IMR-90 (cell line): ENCODE results near the gene RANBP10.

Experiments used
- CTCF ChIP-seq: conservative IDR thresholded peaks from 2 replicates; pipeline ENCODE4 v1.5.1; 2012; ENCODE audit warnings: mild to moderate bottlenecking, low read depth, low read length, improper control_type of control experiment
- FOS ChIP-seq: fragments of 150-350 bp; IDR thresholded peaks from 2 replicates; pipeline ENCODE4 v1.6.1; 2016; ENCODE audit warnings: low read depth, low read length
- MAZ ChIP-seq: IDR thresholded peaks from 2 replicates; pipeline ENCODE4 v1.6.1; 2012; ENCODE audit warnings: low read depth, mild to moderate bottlenecking, low read length, improper control_type of control experiment, moderate library complexity, borderline replicate concordance
- NFE2L2 ChIP-seq: fragments of 150-350 bp; IDR thresholded peaks from 2 replicates; pipeline ENCODE4 v1.6.1; 2016; ENCODE audit warnings: low read depth, mild to moderate bottlenecking, low read length
- POLR2A ChIP-seq: IDR thresholded peaks from 2 replicates; pipeline ENCODE4 v1.6.1; 2012; ENCODE audit warnings: mild to moderate bottlenecking, low read depth, low read length
- RAD21 ChIP-seq: IDR thresholded peaks from 2 replicates; pipeline ENCODE4 v1.6.1; 2012; ENCODE audit warnings: low read length, improper control_type of control experiment
- RFX5 ChIP-seq: IDR thresholded peaks from 2 replicates; pipeline ENCODE4 v1.8.0; 2012; ENCODE audit warnings: low read depth, mild to moderate bottlenecking, low read length, moderate library complexity
- SMC3 ChIP-seq: fragments of 150-350 bp; IDR thresholded peaks from 2 replicates; pipeline ENCODE4 v1.6.1; 2016; ENCODE audit warnings: low read depth, mild to moderate bottlenecking, antibody characterized with exemption, low read length, moderate library complexity
- USF2 ChIP-seq: fragments of 150-350 bp; IDR thresholded peaks from 2 replicates; pipeline ENCODE4 v1.6.1; 2017; ENCODE audit warnings: mild to moderate bottlenecking, antibody characterized with exemption, low read length, low read depth

- TF ChIP-seq CTCF (no peak), NFE2L2 (no peak), RAD21 (no peak), USF2 (no peak), FOS (no peak), SMC3 (no peak), POLR2A (no peak), MAZ (no peak), RFX5 (no peak)
Measured at GRCh38 chr16:67723911-67724305, 82.5 kb downstream of the RANBP10 start.
